Endothelial cell of umbilical vein (primary cell): ENCODE data around the gene CTSA.

Experiments
- POLR2A ChIP-seq: IDR thresholded peaks from 2 replicates; pipeline ENCODE4 v1.6.1; 2012; ENCODE audit warnings: low read depth, mild to moderate bottlenecking, control low read depth, low read length
- TF ChIP-seq, protein P1 (sequence below), 2 donors: IDR thresholded peaks; 1 replicate in 1 of 2; 2 replicates in 1 of 2; pipeline ENCODE4 v1.5.1; 2011; ENCODE audit warnings: low read length in 2 of 2, mild to moderate bottlenecking in 2 of 2, moderate library complexity in 2 of 2, control low read depth in 1 of 2, inconsistent platforms in 1 of 2, low read depth in 1 of 2; ENCODE audit not compliant: insufficient read depth in 1 of 2; ENCODE audit errors: extremely low read depth in 1 of 2

DNA sequence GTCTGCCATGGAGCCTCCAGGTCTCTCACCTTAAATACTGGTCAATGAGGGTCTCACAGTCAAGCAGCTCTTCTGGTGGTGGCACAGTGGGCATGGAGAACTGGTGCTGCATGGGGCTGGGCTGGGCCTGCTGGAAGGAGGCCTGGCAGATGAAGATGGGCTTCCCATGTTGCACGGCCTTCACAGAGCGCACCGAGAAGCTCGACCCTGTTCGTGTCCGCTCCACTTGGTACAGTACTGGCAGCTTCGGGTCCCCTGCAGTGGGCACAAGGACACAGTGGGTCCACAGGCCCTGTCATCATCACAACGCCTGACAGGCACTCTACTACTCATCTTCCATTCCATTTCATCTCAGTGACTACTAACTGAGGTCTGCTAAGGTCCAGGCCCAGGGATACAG is 42.7 kb upstream of the CTSA start:
- TF ChIP-seq POLR2A = no peak
- TF ChIP-seq, protein P1, sequence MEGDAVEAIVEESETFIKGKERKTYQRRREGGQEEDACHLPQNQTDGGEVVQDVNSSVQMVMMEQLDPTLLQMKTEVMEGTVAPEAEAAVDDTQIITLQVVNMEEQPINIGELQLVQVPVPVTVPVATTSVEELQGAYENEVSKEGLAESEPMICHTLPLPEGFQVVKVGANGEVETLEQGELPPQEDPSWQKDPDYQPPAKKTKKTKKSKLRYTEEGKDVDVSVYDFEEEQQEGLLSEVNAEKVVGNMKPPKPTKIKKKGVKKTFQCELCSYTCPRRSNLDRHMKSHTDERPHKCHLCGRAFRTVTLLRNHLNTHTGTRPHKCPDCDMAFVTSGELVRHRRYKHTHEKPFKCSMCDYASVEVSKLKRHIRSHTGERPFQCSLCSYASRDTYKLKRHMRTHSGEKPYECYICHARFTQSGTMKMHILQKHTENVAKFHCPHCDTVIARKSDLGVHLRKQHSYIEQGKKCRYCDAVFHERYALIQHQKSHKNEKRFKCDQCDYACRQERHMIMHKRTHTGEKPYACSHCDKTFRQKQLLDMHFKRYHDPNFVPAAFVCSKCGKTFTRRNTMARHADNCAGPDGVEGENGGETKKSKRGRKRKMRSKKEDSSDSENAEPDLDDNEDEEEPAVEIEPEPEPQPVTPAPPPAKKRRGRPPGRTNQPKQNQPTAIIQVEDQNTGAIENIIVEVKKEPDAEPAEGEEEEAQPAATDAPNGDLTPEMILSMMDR (IDR thresholded peaks at IDR 0.05; ENCODE audit: extremely low read depth in 1 of 2, insufficient read depth in 1 of 2, low read depth in 1 of 2, low read length in 2 of 2) = no peak
